Measurements from ENCODE around the gene NCS1. TPM values are rescaled to one million over a fixed set of nuclear protein-coding genes. Genes with fewer than 3 reads are reported as not detected.

The NCS1 gene
- total and polyA plus RNA-seq, 8 donors = 16.7 to 24.9 (median 19.7) TPM

DNA sequence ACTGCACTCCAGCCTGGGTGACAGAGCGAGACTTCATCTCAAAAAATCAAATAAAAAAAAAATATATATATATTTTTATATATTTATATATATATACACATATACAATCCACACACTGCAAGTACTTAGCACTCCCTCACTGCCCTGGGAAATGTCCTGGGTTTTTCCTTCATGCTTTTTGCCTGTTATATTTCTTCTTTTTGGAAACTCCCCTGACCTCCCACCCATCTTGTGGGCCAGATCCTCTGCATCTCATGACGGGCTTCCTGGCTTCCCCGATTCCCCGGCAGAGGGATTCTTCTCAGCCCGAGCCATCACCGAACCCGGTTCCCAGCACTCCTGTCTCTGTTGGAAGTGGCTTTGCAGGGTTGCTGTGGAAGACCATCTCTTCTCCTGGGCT, 39.5 kb upstream of the NCS1 start:
- H3K27me3 ChIP-seq = no peaks in the 10 kb centered on the region
- no peak for ATAC-seq
- DNase-seq = no peak
- H3K4me3 ChIP-seq = no peak overlapping the region
- H3K9me3 ChIP-seq = no peaks in the 10 kb centered on the region
- no peak overlapping the region for H3K27ac ChIP-seq
- peaks cover 13 to 33% of the 10 kb centered on the region in 2 donors for H3K4me1 ChIP-seq
- intact Hi-C loops (cut with DNase I) = no loop called here
- H3K36me3 ChIP-seq = peaks cover 0 to 89% of the 10 kb centered on the region in 2 donors
- TF ChIP-seq, protein P1, sequence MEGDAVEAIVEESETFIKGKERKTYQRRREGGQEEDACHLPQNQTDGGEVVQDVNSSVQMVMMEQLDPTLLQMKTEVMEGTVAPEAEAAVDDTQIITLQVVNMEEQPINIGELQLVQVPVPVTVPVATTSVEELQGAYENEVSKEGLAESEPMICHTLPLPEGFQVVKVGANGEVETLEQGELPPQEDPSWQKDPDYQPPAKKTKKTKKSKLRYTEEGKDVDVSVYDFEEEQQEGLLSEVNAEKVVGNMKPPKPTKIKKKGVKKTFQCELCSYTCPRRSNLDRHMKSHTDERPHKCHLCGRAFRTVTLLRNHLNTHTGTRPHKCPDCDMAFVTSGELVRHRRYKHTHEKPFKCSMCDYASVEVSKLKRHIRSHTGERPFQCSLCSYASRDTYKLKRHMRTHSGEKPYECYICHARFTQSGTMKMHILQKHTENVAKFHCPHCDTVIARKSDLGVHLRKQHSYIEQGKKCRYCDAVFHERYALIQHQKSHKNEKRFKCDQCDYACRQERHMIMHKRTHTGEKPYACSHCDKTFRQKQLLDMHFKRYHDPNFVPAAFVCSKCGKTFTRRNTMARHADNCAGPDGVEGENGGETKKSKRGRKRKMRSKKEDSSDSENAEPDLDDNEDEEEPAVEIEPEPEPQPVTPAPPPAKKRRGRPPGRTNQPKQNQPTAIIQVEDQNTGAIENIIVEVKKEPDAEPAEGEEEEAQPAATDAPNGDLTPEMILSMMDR (IDR thresholded peaks at IDR 0.05) = no peak

DNA sequence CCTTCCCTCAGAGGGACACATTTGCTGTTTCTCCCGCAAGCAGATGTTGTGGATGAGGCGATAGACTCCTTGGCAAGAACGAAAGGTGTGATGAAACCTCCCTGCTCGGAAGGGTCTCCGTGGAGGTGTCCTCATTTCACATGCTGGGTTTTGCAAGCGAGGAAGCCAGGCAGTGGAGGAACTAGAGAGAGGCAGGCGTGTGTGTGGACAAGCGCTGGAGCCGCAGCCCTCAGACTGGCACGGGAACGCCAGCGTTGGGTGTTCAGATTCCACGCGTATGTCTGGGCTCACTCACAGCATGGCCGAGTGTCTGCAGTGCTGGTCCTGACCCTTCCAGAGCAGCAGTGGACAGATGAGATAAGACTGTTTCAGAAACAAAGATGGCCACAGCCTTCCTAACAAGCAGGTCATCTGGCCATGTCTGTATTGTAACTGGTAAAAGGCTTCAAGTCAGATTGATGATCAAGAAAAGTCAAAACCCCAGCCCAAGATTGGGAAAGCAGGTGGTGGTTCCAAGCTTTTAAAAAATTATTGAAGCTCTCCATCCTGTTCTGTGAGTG, 35.0 kb upstream of the NCS1 start:
- Histone ChIP-seq H3K9me3 (no peaks in the 10 kb centered on the region), H3K36me3 (peaks cover 0 to 45% of the 10 kb centered on the region in 2 donors), H3K4me1 (peaks cover 3 to 23% of the 10 kb centered on the region in 2 donors), H3K27me3 (peaks cover 0 to 4% of the 10 kb centered on the region in 2 donors), H3K4me3 (no peak overlapping the region), H3K27ac (peak overlapping the region in 1 of 2 donors; percentile 55)
- TF ChIP-seq, protein P1 (IDR thresholded peaks at IDR 0.05) = no peak
- ATAC-seq = no peak
- DNase-seq = no peak
- intact Hi-C loops (cut with DNase I) = no loop called here

- Histone ChIP-seq H3K4me3 (no peak overlapping the region), H3K27ac (peak overlapping the region; percentile 30 to 55), H3K27me3 (peaks cover 0 to 9% of the 10 kb centered on the region in 2 donors), H3K4me1 (peaks cover 3 to 23% of the 10 kb centered on the region in 2 donors), H3K36me3 (peaks cover 0 to 41% of the 10 kb centered on the region in 2 donors), H3K9me3 (no peaks in the 10 kb centered on the region)
- TF ChIP-seq, protein P1 (IDR thresholded peaks at IDR 0.05) = no peak
- ATAC-seq (no peak), DNase-seq (no peak)
- intact Hi-C loops (cut with DNase I) = no loop called here
Measured at GRCh38 chr9:130137641-130138081, 34.5 kb upstream of the NCS1 start.

DNA sequence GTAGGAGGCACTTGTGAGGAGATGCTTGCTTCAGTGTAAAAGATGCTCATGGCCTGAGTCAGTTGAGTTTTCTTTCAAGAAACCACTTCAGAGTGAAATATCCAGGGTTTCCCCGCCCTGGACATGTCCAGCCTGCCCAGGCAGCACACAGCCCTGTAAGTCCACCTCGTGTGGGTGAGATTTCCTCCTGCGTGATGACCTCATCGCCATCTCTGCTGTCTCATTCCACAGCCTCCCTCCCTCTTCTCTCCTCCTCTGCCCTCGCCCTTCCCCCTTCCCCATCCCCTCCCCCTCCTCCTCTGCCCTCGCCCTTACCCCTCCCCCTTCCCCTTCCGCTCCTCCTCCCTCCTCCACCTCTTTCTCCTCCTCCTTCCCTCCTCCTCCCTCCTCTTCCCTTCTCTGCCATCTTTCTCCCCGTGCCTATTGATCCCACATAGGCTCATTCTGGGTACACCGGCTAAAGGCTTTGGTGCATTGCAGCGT, 34.0 kb upstream of the NCS1 start:
- intact Hi-C loops (cut with DNase I) = no loop called here
- DNase-seq = peak in 1 of 4 donors; percentile 73
- peaks cover 3 to 23% of the 10 kb centered on the region in 2 donors for H3K4me1 ChIP-seq
- H3K4me3 ChIP-seq = no peak overlapping the region
- ATAC-seq = peak; percentile 76
- H3K27me3 ChIP-seq = peaks cover 0 to 15% of the 10 kb centered on the region in 2 donors
- H3K9me3 ChIP-seq = no peaks in the 10 kb centered on the region
- H3K27ac ChIP-seq = peak overlapping the region; percentile 30 to 55
- TF ChIP-seq, protein P1 (IDR thresholded peaks at IDR 0.05) = no peak
- peaks cover 0 to 35% of the 10 kb centered on the region in 2 donors for H3K36me3 ChIP-seq

GRCh38 chr9:130138791-130139190, 33.4 kb upstream of the NCS1 start:
- no peaks in the 10 kb centered on the region for H3K9me3 ChIP-seq
- H3K36me3 ChIP-seq = peaks cover 0 to 29% of the 10 kb centered on the region in 2 donors
- H3K4me1 ChIP-seq = peaks cover 3 to 23% of the 10 kb centered on the region in 2 donors
- peak overlapping the region in 1 of 2 donors; percentile 42 for H3K27ac ChIP-seq
- TF ChIP-seq, protein P1 (IDR thresholded peaks at IDR 0.05) = no peak
- peak; percentile 63 for ATAC-seq
- intact Hi-C loops (cut with DNase I) = no loop called here
- no peak overlapping the region for H3K4me3 ChIP-seq
- DNase-seq = peak in 3 of 4 donors; percentile 43 to 74 (median 67)
- peaks cover 0 to 20% of the 10 kb centered on the region in 2 donors for H3K27me3 ChIP-seq
